Measurements from ENCODE around the gene FLT4.
A peak's percentile ranks its signal among the peaks of the same experiment; 100 is the strongest.

FLT4 gene

DNA sequence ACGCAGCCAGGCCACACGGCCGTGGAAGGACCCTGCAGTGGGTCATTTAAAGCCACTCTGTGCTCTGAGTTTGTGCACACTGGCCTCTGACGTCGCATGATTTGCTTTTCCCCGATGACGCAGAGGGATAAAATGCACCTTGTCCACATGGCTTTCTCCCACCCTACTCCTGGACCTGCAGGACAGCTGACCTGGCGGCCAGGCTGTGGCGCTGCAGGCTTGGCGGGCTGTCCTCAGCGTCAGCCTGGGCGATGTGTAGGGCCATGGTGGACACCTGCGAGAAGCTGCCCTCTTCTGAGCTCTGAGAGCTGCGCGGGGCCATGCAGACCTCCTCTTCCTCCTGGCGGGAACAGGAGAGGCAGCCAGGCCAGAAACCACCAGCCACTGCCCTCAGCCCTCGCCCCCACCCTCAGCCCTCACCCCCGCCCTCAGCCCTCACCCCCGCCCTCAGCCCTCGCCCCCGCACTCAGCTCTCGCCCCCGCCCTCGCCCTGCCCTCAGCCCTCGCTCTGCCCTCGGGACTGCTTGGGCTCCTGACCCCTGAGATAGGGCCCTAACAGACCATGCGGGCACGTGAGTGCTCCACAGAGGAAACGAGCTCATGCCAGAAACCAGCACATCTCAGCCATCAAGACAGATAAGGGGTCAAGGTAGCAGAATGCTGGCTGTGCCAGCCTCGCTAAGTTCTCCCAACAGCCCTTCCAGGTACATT, 38.1 kb downstream of the FLT4 start:
- no peak overlapping the region for H3K4me3 Mint-ChIP-seq
- H3K36me3 Mint-ChIP-seq (ENCODE audit: low read depth) = no peaks in the 10 kb centered on the region
- no peaks in the 10 kb centered on the region for H3K9me3 Mint-ChIP-seq
- no peaks in the 10 kb centered on the region for H3K27me3 Mint-ChIP-seq (ENCODE audit: low read depth)
- peaks cover 7% of the 10 kb centered on the region for H3K4me1 Mint-ChIP-seq
- H3K27ac Mint-ChIP-seq = no peak overlapping the region
- TF ChIP-seq, protein P1, sequence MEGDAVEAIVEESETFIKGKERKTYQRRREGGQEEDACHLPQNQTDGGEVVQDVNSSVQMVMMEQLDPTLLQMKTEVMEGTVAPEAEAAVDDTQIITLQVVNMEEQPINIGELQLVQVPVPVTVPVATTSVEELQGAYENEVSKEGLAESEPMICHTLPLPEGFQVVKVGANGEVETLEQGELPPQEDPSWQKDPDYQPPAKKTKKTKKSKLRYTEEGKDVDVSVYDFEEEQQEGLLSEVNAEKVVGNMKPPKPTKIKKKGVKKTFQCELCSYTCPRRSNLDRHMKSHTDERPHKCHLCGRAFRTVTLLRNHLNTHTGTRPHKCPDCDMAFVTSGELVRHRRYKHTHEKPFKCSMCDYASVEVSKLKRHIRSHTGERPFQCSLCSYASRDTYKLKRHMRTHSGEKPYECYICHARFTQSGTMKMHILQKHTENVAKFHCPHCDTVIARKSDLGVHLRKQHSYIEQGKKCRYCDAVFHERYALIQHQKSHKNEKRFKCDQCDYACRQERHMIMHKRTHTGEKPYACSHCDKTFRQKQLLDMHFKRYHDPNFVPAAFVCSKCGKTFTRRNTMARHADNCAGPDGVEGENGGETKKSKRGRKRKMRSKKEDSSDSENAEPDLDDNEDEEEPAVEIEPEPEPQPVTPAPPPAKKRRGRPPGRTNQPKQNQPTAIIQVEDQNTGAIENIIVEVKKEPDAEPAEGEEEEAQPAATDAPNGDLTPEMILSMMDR (IDR thresholded peaks at IDR 0.05; ENCODE audit: unreplicated experiment in 3 of 3) = no peak

- Mint-ChIP-seq H3K27me3 (ENCODE audit: low read depth) (no peaks in the 10 kb centered on the region), H3K4me3 (no peak overlapping the region), H3K4me1 (peaks cover 7% of the 10 kb centered on the region), H3K27ac (no peak overlapping the region), H3K9me3 (no peaks in the 10 kb centered on the region), H3K36me3 (ENCODE audit: low read depth) (no peaks in the 10 kb centered on the region)
- TF ChIP-seq, protein P1 (IDR thresholded peaks at IDR 0.05; ENCODE audit: unreplicated experiment in 3 of 3) = no peak
These were observed 39.4 kb downstream of the FLT4 start for GRCh38 chr5:180609817-180610550.

DNA sequence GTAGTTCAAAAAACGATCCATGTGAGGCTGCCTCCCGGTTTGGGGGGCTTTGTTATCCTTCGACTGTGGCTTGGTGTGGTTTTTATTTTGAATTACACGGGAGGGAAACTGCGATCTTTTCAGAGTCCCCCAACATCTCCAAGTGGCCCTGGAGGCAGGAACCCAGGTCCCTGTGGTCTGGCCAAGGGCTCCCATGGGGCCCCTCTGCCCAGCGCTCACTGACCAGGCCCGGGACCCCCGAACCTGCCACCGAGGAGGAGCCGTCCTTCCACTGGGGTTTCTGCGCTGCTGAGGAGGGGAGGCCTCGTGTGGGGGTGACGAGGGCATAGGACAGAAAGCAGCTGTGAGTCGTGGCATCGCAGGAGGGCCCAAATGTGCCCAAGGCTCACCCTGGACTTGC, 40.0 kb downstream of the FLT4 start:
- Mint-ChIP-seq H3K4me1 (peaks cover 7% of the 10 kb centered on the region), H3K27ac (no peak overlapping the region), H3K27me3 (ENCODE audit: low read depth) (peaks cover 2% of the 10 kb centered on the region), H3K36me3 (ENCODE audit: low read depth) (no peaks in the 10 kb centered on the region), H3K4me3 (no peak overlapping the region), H3K9me3 (no peaks in the 10 kb centered on the region)
- TF ChIP-seq, protein P1 (IDR thresholded peaks at IDR 0.05; ENCODE audit: unreplicated experiment in 3 of 3) = no peak

GRCh38 chr5:180608572-180609310, 40.7 kb downstream of the FLT4 start:
- TF ChIP-seq, protein P1 (IDR thresholded peaks at IDR 0.05; ENCODE audit: unreplicated experiment in 3 of 3) = no peak
- no peak overlapping the region for H3K4me3 Mint-ChIP-seq
- no peaks in the 10 kb centered on the region for H3K36me3 Mint-ChIP-seq (ENCODE audit: low read depth)
- H3K4me1 Mint-ChIP-seq = peaks cover 7% of the 10 kb centered on the region
- no peak overlapping the region for H3K27ac Mint-ChIP-seq
- H3K9me3 Mint-ChIP-seq = no peaks in the 10 kb centered on the region
- H3K27me3 Mint-ChIP-seq (ENCODE audit: low read depth) = peaks cover 3% of the 10 kb centered on the region

- TF ChIP-seq, protein P1 (IDR thresholded peaks at IDR 0.05; ENCODE audit: unreplicated experiment in 3 of 3) = no peak
- peak overlapping the region in 2 of 3 experiments; percentile 23 to 43 for H3K27ac Mint-ChIP-seq
- no peaks in the 10 kb centered on the region for H3K36me3 Mint-ChIP-seq (ENCODE audit: low read depth)
- H3K4me1 Mint-ChIP-seq = no peaks in the 10 kb centered on the region
- H3K9me3 Mint-ChIP-seq = no peaks in the 10 kb centered on the region
- H3K27me3 Mint-ChIP-seq (ENCODE audit: low read depth) = peaks cover 3% of the 10 kb centered on the region
- peak overlapping the region in 1 of 3 experiments; percentile 0 for H3K4me3 Mint-ChIP-seq
These were observed 41.4 kb downstream of the FLT4 start for GRCh38 chr5:180607861-180608571.
